ENCODE data around the gene DNAAF2. TPM values are rescaled to one million over a fixed set of nuclear protein-coding genes. Genes with fewer than 3 reads are reported as not detected.

Gene DNAAF2
- total and polyA plus RNA-seq, 2 of the 13 experiments (the other 11 are each of a cell fraction or from before 2014, with no cell fraction given) = 6.1 to 13.6 TPM

- TF ChIP-seq ZSCAN30 (CRISPR knock-in tag; IDR thresholded peaks at IDR 0.05) (no peak), HES4 (CRISPR knock-in tag; IDR thresholded peaks at IDR 0.05; ENCODE audit: borderline replicate concordance) (0 out of 2 replicates have a peak, but pooled peaks have one; percentile 19), BORCS8-MEF2B (CRISPR knock-in tag; IDR thresholded peaks at IDR 0.05) (peak; percentile 87; the same call in 1 of the 2 replicates), TEAD2 (CRISPR knock-in tag; IDR thresholded peaks at IDR 0.05) (no peak), IKZF4 (CRISPR knock-in tag; IDR thresholded peaks at IDR 0.05; ENCODE audit: borderline replicate concordance, low read depth, not compliant biosample characterization) (no peak), POLR2AphosphoS5 (IDR thresholded peaks at IDR 0.05; ENCODE audit: low read depth, low read length) (peak; percentile 98), ZGPAT (CRISPR knock-in tag; IDR thresholded peaks at IDR 0.05) (peak; percentile 94), KMT2A (CRISPR knock-in tag; IDR thresholded peaks at IDR 0.05) (peak; percentile 45), PBX3 (CRISPR knock-in tag; IDR thresholded peaks at IDR 0.05; ENCODE audit: borderline replicate concordance) (0 out of 2 replicates have a peak, but pooled peaks have one; percentile 64), RNF2 (conservative IDR thresholded peaks at IDR 0.05; ENCODE audit: low read depth) (no peak; the same call in 1 of the 2 replicates), POLR2AphosphoS2 (IDR thresholded peaks at IDR 0.05; ENCODE audit: low read depth, low read length) (peak; percentile 93), HOXA3 (CRISPR knock-in tag; IDR thresholded peaks at IDR 0.05) (peak; percentile 93), ZNF44 (CRISPR knock-in tag; IDR thresholded peaks at IDR 0.05) (no peak), GLMP (CRISPR knock-in tag; IDR thresholded peaks at IDR 0.05; ENCODE audit: borderline replicate concordance) (no peak), ARID2 (CRISPR knock-in tag; IDR thresholded peaks at IDR 0.05; ENCODE audit: borderline replicate concordance) (no peak), UBTF (CRISPR knock-in tag; IDR thresholded peaks at IDR 0.05) (peak; percentile 71), LBX2 (CRISPR knock-in tag; IDR thresholded peaks at IDR 0.05; ENCODE audit: borderline replicate concordance) (no peak), ATAD3A (CRISPR knock-in tag; IDR thresholded peaks at IDR 0.05) (no peak), CREB3 (CRISPR knock-in tag; IDR thresholded peaks at IDR 0.05) (peak; percentile 13; the same call in 1 of the 2 replicates)
Observed at GRCh38 chr14:49585803-49586672, 49.0 kb downstream of the DNAAF2 start, which contains the start of gene RPS29 (continued).
